ENCODE measurements around the gene PADI3. TPM values are rescaled to one million over a fixed set of nuclear protein-coding genes. Genes with fewer than 3 reads are reported as not detected.
A peak's percentile ranks its signal among the peaks of the same experiment; 100 is the strongest.

PADI3 gene
- total and polyA plus RNA-seq, 9 of the 15 experiments (the other 6 are each of a cell fraction or from before 2014, with no cell fraction given) = not detected

DNA sequence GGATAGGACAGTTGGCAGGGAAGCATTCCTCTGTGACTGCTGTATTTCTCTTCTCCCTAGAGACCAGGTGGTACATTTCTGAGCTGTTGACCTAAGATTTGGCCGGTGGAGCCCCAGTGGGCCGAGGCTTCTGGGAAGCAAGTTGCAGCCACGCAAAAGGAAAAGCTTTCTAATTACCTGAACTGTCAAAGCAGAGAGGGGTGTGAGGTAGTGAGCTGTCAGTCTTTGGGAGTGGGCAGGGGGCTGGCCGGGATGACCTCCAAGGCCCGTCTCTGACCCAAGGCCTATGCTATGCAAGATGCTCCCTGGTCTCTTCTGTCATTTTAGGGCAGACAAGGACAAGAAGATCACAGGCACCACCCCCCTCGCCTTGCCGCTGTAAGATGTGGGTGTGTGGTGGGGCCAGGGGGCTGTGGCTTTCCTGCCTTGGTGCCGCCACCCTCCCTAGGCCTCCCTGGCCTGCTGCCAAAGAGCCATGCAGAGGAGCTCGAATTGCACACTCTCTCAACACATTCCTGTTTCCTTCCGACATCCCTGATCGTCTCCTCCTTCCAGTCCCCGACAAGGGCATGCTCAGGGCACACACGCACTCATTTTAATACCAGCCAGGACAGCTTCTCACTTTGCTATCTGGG is 36.3 kb upstream of the PADI3 start (continued):
- no peak for TF ChIP-seq ELF1 (tag; IDR thresholded peaks at IDR 0.05)

DNA sequence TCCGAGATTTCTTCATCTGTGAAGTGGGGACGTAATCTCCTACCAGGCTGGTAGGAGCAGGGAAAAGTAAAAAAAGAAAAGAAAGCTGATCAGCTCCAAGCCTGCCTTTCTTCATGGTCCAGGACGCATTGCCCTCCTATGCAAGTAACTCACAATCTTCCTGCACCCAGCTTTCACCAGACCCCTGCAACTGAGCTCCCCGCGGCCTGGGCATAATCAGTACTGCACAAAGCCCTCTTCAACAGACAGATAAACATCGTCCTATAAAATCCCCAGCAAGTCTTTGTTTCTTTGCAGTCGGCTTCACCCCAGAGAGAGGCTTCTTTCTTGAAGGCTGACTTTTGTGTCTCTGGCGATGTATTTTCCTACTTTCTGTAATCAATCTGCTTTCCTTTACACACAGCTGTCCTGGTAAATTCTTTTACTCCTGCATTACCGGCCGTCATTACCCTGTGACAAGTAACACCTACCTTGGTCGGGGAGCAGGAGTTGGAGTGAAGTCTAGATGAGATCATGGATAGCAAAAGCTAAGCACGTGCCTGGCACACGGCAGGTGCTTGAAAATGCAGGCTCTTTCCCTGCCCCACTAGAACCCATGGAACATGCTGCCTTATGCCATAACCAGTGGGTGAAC is 35.6 kb upstream of the PADI3 start:
- H3K4me3 ChIP-seq = no peak overlapping the region
- ChIA-PET POLR2A (no interaction called here), CTCF (ENCODE audit: low intra/inter-chr PET ratio) (no interaction called here)
- peaks cover 0 to 7% of the 10 kb centered on the region in 2 experiments; a peak in 2 of 5 replicates for H3K4me1 ChIP-seq (replicated peaks in 1 of 2; ENCODE audit: control insufficient read depth in 2 of 2, insufficient read depth in 2 of 2, low read length in 2 of 2)
- TF ChIP-seq CTBP1 (IDR thresholded peaks at IDR 0.05; ENCODE audit: borderline replicate concordance) (no peak), BHLHE40 (IDR thresholded peaks at IDR 0.05; ENCODE audit: low read length) (peak; percentile 50)
- H3K36me3 ChIP-seq (ENCODE audit: control insufficient read depth, insufficient read depth, low read length) = no peaks in the 10 kb centered on the region
- WGBS (ENCODE audit: insufficient coverage, low coverage, missing lambda C conversion rate) = 3% methylated on average over 13 of the region's 13 CpGs
- intact Hi-C loops (cut with micrococcal nuclease) (no loop called here), in situ Hi-C loops (cut with MboI) (no loop called here)
- no TSS peak for BruUV-seq (replicated peaks)
- H3K79me2 ChIP-seq (ENCODE audit: control insufficient read depth, insufficient read depth, low read length) = no peaks in the 10 kb centered on the region
- H3K9ac ChIP-seq (ENCODE audit: insufficient read depth in 1 of 2, low read depth in 2 of 2, low read length in 2 of 2) = no peak overlapping the region
- no peak for DNase-seq (ENCODE audit: extremely low read depth in 1 of 4, low spot score in 3 of 4)
- no peak overlapping the region for H3K27ac ChIP-seq (ENCODE audit: extremely low read depth, low read depth, low read length)
- no peak overlapping the region for H3K4me2 ChIP-seq (ENCODE audit: insufficient read depth, low read length)
- H3K9me1 ChIP-seq (ENCODE audit: control insufficient read depth, insufficient read depth, low read length) = no peaks in the 10 kb centered on the region
- H3K9me3 ChIP-seq (replicated peaks; ENCODE audit: control insufficient read depth, insufficient read depth, low read depth, low read length) = no peaks in the 10 kb centered on the region
- no peak for ATAC-seq
- H3K27me3 ChIP-seq (ENCODE audit: control insufficient read depth in 2 of 2, insufficient read depth in 2 of 2, low read length in 2 of 2) = peaks cover 28 to 67% of the 10 kb centered on the region in 2 experiments
- H4K20me1 ChIP-seq (replicated peaks; ENCODE audit: control insufficient read depth, insufficient read depth, low read length) = peaks cover 13% of the 10 kb centered on the region
- no peak for FAIRE-seq
- no peak overlapping the region for H2AFZ ChIP-seq (ENCODE audit: low read depth, low read length)

DNA sequence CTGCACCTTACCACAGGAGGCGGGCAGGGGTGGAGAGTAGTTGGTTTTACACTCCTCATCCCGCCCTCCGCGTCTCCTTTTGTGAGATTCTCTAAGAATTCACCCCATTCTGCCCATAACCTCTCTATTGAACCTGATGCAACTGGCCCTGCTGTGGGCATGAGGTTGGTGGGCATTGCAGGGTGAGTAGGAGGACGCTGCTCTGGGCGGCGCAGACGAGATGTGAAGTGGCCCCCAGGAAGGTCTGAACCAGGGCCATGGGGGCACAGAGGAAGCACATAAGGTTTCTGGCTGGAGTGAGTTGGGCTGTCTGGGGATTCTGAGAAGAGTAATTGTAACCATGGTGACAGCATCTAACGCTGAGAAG is 35.1 kb upstream of the PADI3 start:
- in situ Hi-C loops (cut with MboI) = no loop called here
- Histone ChIP-seq H3K9me3 (replicated peaks; ENCODE audit: control insufficient read depth, insufficient read depth, low read depth, low read length) (no peaks in the 10 kb centered on the region), H3K9ac (ENCODE audit: insufficient read depth in 1 of 2, low read depth in 2 of 2, low read length in 2 of 2) (no peak overlapping the region), H3K27me3 (ENCODE audit: control insufficient read depth in 2 of 2, insufficient read depth in 2 of 2, low read length in 2 of 2) (peaks cover 28 to 72% of the 10 kb centered on the region in 2 experiments), H3K4me2 (ENCODE audit: insufficient read depth, low read length) (no peak overlapping the region), H3K4me3 (no peak overlapping the region), H2AFZ (ENCODE audit: low read depth, low read length) (no peak overlapping the region), H3K27ac (ENCODE audit: extremely low read depth, low read depth, low read length) (no peak overlapping the region), H3K36me3 (ENCODE audit: control insufficient read depth, insufficient read depth, low read length) (no peaks in the 10 kb centered on the region), H3K9me1 (ENCODE audit: control insufficient read depth, insufficient read depth, low read length) (no peaks in the 10 kb centered on the region), H3K79me2 (ENCODE audit: control insufficient read depth, insufficient read depth, low read length) (no peaks in the 10 kb centered on the region), H4K20me1 (replicated peaks; ENCODE audit: control insufficient read depth, insufficient read depth, low read length) (peaks cover 13% of the 10 kb centered on the region), H3K4me1 (replicated peaks in 1 of 2; ENCODE audit: control insufficient read depth in 2 of 2, insufficient read depth in 2 of 2, low read length in 2 of 2) (peaks cover 0 to 7% of the 10 kb centered on the region in 2 experiments; a peak in 2 of 5 replicates)
- ATAC-seq (no peak), FAIRE-seq (no peak), DNase-seq (ENCODE audit: extremely low read depth in 1 of 4, low spot score in 3 of 4) (no peak)
- 1% methylated on average over 9 of the region's 9 CpGs for WGBS (ENCODE audit: insufficient coverage, low coverage, missing lambda C conversion rate)
- intact Hi-C loops (cut with micrococcal nuclease) = no loop called here
- BruUV-seq (replicated peaks) = no TSS peak
- TF ChIP-seq RFX1 (IDR thresholded peaks at IDR 0.05) = peak; percentile 68
- no peak for TF ChIP-seq CHD1 (IDR thresholded peaks at IDR 0.05; ENCODE audit: low read length)
- ChIA-PET CTCF (ENCODE audit: low intra/inter-chr PET ratio) (no interaction called here), POLR2A (interaction anchor here (0.6 kb wide), 1 partner anchor 10 kb away, joined by 3 read pairs; no protein-coding TSS in a partner anchor)
